Mesothelial cell of epicardium (in vitro differentiated cells): Measurements from ENCODE around the gene ADGRF1. TPM values are rescaled to one million over a fixed set of nuclear protein-coding genes. Genes with fewer than 3 reads are reported as not detected.

ENCODE experiments used
- DNase-seq, 2 experiments: peaks; one replicate each; pipeline ENCODE4 v3.0.0; 2021; ENCODE audit warnings: low spot score in 2 of 2; ENCODE audit not compliant: unreplicated experiment in 2 of 2
- H3K27ac Mint-ChIP-seq: 2 replicates; pipeline ENCODE4 v1.8.0; 2021; ENCODE audit warnings: mixed read lengths
- H3K27me3 Mint-ChIP-seq: 2 replicates; pipeline ENCODE4 v1.8.0; 2021; ENCODE audit warnings: low read depth, mixed read lengths
- H3K36me3 Mint-ChIP-seq: 2 replicates; pipeline ENCODE4 v1.8.0; 2021; ENCODE audit warnings: mixed read lengths
- H3K4me1 Mint-ChIP-seq: 2 replicates; pipeline ENCODE4 v1.8.0; 2021; ENCODE audit warnings: mixed read lengths
- H3K4me3 Mint-ChIP-seq: 2 replicates; pipeline ENCODE4 v1.8.0; 2021; ENCODE audit warnings: mild to moderate bottlenecking, moderate library complexity, mixed read lengths
- H3K9me3 Mint-ChIP-seq: 2 replicates; pipeline ENCODE4 v1.8.0; 2021; ENCODE audit warnings: mixed read lengths
- total RNA-seq: library from RNA; stranded (reverse); gene quantifications from 3 replicates; pipeline ENCODE4 v1.2.1, GENCODE V29; 2021
- TF ChIP-seq, protein P1 (sequence below): fragments of 200-600 bp; sonication (generic); IDR thresholded peaks from one replicate; pipeline ENCODE4 v1.5.0; 2021; ENCODE audit warnings: antibody characterized with exemption; ENCODE audit not compliant: unreplicated experiment

Gene ADGRF1
- total RNA-seq, 1 donor from 2014 or later: 1.4 TPM

DNA sequence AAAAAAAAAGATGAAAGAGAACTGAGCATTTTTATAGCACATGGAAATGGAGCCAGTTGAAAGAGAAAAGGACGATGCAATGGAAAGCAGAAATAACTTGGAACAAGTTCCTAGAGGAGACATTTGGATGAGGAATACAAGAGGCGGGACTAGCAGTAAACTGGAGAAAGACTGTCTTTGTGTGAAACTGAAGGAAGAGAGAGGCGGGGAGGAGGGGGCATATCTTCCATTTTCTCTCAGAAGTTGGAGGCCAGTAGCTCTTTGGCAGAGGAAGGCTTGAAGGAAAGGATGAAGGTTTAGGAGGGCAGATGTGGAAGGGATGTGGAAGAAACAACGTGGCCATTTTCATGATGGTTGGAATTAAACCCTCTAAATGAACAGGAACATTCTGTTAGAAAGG lies 33.0 kb upstream of the ADGRF1 start:
- no peaks in the 10 kb centered on the region for H3K36me3 Mint-ChIP-seq
- H3K27me3 Mint-ChIP-seq: no peaks in the 10 kb centered on the region
- H3K9me3 Mint-ChIP-seq: peaks cover 2% of the 10 kb centered on the region

DNA sequence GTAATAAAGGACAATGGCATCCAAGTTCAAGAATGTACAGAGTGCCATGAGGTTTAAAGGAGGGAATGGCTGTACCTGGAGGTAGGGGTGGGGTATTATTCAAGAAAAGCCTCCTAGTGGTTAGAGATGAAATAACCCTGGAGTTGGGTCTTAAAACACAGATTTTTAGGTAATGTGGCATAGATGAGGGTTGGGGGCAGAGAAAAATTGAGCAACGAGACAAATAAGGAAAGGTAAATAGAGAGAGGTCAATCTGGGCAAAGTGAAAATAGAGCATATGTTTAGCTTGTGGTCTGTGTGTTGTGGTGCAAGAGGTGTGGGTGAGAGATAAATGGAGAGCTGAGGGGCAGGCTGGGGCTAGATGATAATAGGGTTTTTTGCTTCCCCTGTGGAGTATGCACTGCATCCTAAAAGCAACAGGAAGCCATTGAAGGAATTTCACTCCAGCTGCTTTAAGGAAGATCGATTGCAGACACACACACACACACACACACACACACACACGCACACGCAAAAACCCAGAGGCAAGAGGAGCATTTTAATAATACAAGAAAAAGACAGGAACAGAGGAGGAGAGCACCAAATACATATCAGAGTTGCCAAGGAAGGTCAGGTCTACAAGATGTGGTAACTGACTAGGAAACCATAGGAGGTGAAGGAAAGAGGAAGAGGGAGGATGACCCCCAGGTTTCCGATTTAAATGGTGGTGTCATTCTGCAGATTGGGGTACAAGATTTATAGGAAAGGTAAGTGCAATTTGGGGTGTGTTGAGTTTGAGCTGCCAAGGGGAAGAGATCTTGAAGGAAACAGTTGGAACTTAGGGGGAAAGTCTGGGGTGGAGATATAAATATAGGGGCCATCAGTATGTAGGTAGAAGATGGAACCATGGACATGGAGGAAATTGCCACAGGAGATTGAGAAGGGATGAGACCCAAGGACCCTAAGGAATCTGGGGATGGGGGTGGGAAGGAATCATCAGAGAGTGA lies 31.3 kb upstream of the ADGRF1 start:
- DNase-seq: no peak
- no peaks in the 10 kb centered on the region for H3K36me3 Mint-ChIP-seq
- no peaks in the 10 kb centered on the region for H3K27me3 Mint-ChIP-seq
- peaks cover 6% of the 10 kb centered on the region for H3K9me3 Mint-ChIP-seq
- peaks cover 26% of the 10 kb centered on the region for H3K4me1 Mint-ChIP-seq
- H3K27ac Mint-ChIP-seq: no peak overlapping the region
- TF ChIP-seq, protein P1, sequence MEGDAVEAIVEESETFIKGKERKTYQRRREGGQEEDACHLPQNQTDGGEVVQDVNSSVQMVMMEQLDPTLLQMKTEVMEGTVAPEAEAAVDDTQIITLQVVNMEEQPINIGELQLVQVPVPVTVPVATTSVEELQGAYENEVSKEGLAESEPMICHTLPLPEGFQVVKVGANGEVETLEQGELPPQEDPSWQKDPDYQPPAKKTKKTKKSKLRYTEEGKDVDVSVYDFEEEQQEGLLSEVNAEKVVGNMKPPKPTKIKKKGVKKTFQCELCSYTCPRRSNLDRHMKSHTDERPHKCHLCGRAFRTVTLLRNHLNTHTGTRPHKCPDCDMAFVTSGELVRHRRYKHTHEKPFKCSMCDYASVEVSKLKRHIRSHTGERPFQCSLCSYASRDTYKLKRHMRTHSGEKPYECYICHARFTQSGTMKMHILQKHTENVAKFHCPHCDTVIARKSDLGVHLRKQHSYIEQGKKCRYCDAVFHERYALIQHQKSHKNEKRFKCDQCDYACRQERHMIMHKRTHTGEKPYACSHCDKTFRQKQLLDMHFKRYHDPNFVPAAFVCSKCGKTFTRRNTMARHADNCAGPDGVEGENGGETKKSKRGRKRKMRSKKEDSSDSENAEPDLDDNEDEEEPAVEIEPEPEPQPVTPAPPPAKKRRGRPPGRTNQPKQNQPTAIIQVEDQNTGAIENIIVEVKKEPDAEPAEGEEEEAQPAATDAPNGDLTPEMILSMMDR: peak; percentile 40
- no peak overlapping the region for H3K4me3 Mint-ChIP-seq

More for the DNA sequence above, 33.0 kb upstream of the ADGRF1 start:
- H3K4me3 Mint-ChIP-seq: no peak overlapping the region
- DNase-seq: no peak
- TF ChIP-seq, protein P1: no peak
- H3K27ac Mint-ChIP-seq: peak overlapping the region; percentile 29
- peaks cover 33% of the 10 kb centered on the region for H3K4me1 Mint-ChIP-seq

DNA sequence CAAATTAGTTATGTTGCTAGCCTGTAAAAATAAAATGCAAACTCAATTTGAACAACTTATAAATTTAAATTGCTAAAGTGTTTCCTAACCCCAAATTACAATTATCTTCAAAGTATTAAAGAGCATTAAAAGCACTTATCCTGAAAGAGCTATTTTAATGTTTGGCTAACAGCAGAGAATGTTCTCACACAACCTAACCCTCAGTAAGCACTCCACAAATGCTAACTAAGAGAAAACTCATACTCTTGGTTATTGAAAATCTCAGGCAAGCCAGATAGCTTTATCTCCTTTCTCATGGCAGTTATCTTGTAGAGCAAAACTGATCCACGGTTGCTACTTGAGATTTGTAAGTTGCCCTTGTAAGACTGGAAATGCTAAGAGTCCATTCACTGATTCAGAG lies 30.5 kb upstream of the ADGRF1 start:
- Mint-ChIP-seq H3K4me1 (peaks cover 26% of the 10 kb centered on the region), H3K9me3 (peaks cover 8% of the 10 kb centered on the region), H3K27me3 (no peaks in the 10 kb centered on the region), H3K4me3 (no peak overlapping the region), H3K27ac (no peak overlapping the region), H3K36me3 (no peaks in the 10 kb centered on the region)
- no peak for DNase-seq
- TF ChIP-seq, protein P1: no peak

DNA sequence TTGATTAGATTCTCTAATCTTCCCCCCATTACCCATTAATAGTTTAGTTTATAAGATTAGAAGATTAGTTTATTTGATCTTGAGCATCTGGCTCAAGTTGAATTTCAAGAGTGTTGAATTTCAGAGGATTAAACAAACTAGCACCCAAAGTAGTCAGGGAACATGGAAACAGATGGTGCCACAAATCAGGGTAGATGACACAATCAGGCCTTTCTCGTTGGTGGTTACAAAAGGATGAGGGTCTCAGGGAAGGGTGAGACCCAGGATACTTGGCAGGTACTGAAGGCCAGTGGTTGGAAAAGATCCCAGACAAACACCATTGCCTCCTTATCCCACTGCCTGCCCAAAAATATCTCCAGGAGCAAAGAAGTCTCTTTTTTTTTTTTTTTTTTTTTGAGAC lies 29.5 kb upstream of the ADGRF1 start:
- Mint-ChIP-seq H3K4me1 (peaks cover 18% of the 10 kb centered on the region), H3K36me3 (no peaks in the 10 kb centered on the region), H3K9me3 (peaks cover 15% of the 10 kb centered on the region), H3K27ac (no peak overlapping the region), H3K27me3 (no peaks in the 10 kb centered on the region), H3K4me3 (no peak overlapping the region)
- DNase-seq: no peak
- TF ChIP-seq, protein P1: no peak

DNA sequence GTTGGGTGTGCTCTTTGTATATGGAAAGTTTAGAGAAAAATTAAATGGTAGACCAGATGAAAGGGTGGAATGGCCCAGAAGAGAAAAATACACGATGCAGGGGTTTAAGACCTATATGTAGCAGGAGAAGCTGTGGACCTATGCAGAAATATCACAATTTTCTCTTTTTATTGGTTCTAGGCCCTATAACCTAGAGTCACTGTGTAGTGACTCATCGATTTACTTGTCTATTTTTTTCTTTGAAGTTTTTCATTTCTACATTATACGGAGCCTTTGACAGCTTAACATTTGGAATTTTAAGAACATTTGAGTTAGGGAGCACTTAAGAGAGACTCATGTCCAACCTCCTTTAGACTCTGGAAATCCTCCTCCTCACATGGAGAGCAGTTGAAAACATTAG lies 28.3 kb upstream of the ADGRF1 start:
- TF ChIP-seq, protein P1: no peak

More for the DNA sequence above, 28.3 kb upstream of the ADGRF1 start:
- no peak for DNase-seq
- Mint-ChIP-seq H3K4me3 (no peak overlapping the region), H3K36me3 (no peaks in the 10 kb centered on the region), H3K4me1 (peaks cover 7% of the 10 kb centered on the region), H3K27me3 (no peaks in the 10 kb centered on the region), H3K9me3 (peaks cover 23% of the 10 kb centered on the region), H3K27ac (no peak overlapping the region)
